SJCRH30 (cell line): ENCODE data around the gene IRF9. TPM values are rescaled to one million over a fixed set of nuclear protein-coding genes. Genes with fewer than 3 reads are reported as not detected.

ENCODE experiments used
- DNase-seq, 2 experiments: peaks; one replicate each; pipeline ENCODE4 v3.0.0-alpha.2; 2015 to 2020
- H3K27ac ChIP-seq: fragments of 250-450 bp; sonication (Bioruptor Pico); 2 replicates; pipeline ENCODE4 v1.5.1; 2020; ENCODE audit warnings: mild to moderate bottlenecking, moderate library complexity
- H3K27me3 ChIP-seq: fragments of 250-450 bp; sonication (Bioruptor Pico); 2 replicates; pipeline ENCODE4 v1.5.1; 2020; ENCODE audit warnings: mild to moderate bottlenecking, moderate library complexity
- H3K36me3 ChIP-seq: fragments of 250-450 bp; sonication (Bioruptor Pico); 2 replicates; pipeline ENCODE4 v1.5.1; 2020; ENCODE audit warnings: mild to moderate bottlenecking, moderate library complexity
- H3K4me1 ChIP-seq: fragments of 250-450 bp; sonication (Bioruptor Pico); 2 replicates; pipeline ENCODE4 v1.5.1; 2020; ENCODE audit warnings: mild to moderate bottlenecking, moderate library complexity
- H3K4me3 ChIP-seq: fragments of 250-450 bp; sonication (Bioruptor Pico); 2 replicates; pipeline ENCODE4 v1.5.1; 2020; ENCODE audit warnings: mild to moderate bottlenecking, moderate library complexity
- H3K9me3 ChIP-seq: fragments of 250-450 bp; sonication (Bioruptor Pico); replicated peaks from 2 replicates; pipeline ENCODE4 v1.5.1; 2020; ENCODE audit warnings: mild to moderate bottlenecking, moderate library complexity
- total RNA-seq: library from RNA; depleted of rRNA; stranded (reverse); fragments of >200 nt; shearing (Covaris generic); gene quantifications from 2 replicates; pipeline ENCODE4 v1.2.3, GENCODE V29; 2014

The IRF9 gene
- total RNA-seq, 1 experiment from 2014 or later, result 15.9 TPM

- H3K4me3 ChIP-seq, result no peak within 1 kb of the TSS
- no peaks in the 10 kb centered on the region for H3K4me1 ChIP-seq
- H3K36me3 ChIP-seq, result no peaks in the 10 kb centered on the region
- H3K27me3 ChIP-seq, result no peaks in the 10 kb centered on the region
- no peaks in the 10 kb centered on the region for H3K9me3 ChIP-seq
- no peak within 1 kb of the TSS for H3K27ac ChIP-seq
- no peak for DNase-seq
Measured at GRCh38 chr14:24171422-24172260, 10.6 kb downstream of the IRF9 start, which contains the start of gene REC8. TSS of gene REC8 (plus strand) at chr14:24172080. CDS start at chr14:24172553, 473 bp downstream.

GRCh38 chr14:24172261-24172860 is 11.3 kb downstream of the IRF9 start:
- no peak overlapping the region for H3K27ac ChIP-seq
- no peaks in the 10 kb centered on the region; the same call in 1 of the 2 replicates for H3K36me3 ChIP-seq
- DNase-seq, result no peak
- no peaks in the 10 kb centered on the region for H3K27me3 ChIP-seq
- H3K4me3 ChIP-seq, result no peak overlapping the region
- no peaks in the 10 kb centered on the region for H3K4me1 ChIP-seq
- H3K9me3 ChIP-seq, result no peaks in the 10 kb centered on the region

DNA sequence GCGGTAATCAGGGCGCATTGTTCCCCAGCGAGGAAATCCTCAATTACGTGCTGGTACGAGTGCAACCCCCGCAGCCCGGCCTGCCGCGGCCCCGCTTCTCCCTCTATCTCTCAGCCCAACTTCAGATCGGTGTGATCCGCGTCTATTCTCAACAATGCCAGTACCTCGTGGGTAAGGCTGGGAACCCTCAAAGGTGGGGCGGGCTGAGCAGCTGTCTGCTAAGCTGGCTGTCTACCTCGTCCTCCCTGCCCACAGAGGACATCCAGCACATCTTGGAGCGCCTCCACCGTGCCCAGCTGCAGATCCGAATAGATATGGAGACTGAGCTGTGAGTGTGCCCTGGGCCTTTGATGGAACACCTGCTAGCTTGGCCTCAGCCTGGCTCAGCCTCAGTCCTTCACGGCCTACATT is 11.8 kb downstream of the IRF9 start:
- Histone ChIP-seq H3K9me3 (no peaks in the 10 kb centered on the region), H3K4me1 (no peaks in the 10 kb centered on the region), H3K36me3 (no peaks in the 10 kb centered on the region; the same call in 1 of the 2 replicates), H3K4me3 (no peak overlapping the region), H3K27me3 (no peaks in the 10 kb centered on the region), H3K27ac (no peak overlapping the region)
- DNase-seq, result no peak

GRCh38 chr14:24176599-24176998 is 15.5 kb downstream of the IRF9 start:
- Histone ChIP-seq H3K9me3 (no peaks in the 10 kb centered on the region), H3K27ac (no peak overlapping the region), H3K4me1 (no peaks in the 10 kb centered on the region), H3K27me3 (no peaks in the 10 kb centered on the region), H3K36me3 (peaks cover 23% of the 10 kb centered on the region), H3K4me3 (no peak overlapping the region)
- no peak for DNase-seq

- Histone ChIP-seq H3K27me3 (no peaks in the 10 kb centered on the region), H3K36me3 (peaks cover 23% of the 10 kb centered on the region), H3K4me1 (no peaks in the 10 kb centered on the region), H3K27ac (no peak overlapping the region), H3K9me3 (no peaks in the 10 kb centered on the region), H3K4me3 (no peak overlapping the region)
- no peak for DNase-seq
Measured at GRCh38 chr14:24177041-24177825, 16.2 kb downstream of the IRF9 start.

DNA sequence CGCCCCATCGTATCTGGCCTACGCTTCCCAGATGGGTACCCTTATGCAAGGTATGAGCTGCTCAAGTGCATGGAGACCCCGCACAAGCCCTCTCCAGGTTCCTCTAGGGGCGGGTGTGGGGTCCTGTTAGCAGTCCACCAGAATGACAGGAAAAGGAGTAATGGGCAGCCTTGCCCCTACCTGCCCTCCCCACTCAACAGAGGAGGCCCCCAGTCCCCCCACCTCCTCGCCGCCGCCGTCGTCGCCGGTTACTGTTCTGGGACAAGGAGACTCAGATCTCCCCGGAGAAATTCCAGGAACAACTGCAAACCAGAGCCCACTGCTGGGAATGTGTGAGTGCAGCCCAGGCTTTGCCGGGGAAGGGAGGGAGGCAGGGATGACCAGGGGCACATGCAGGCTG is 16.8 kb downstream of the IRF9 start:
- H3K4me1 ChIP-seq, result no peaks in the 10 kb centered on the region
- DNase-seq, result no peak
- no peaks in the 10 kb centered on the region for H3K27me3 ChIP-seq
- peaks cover 24% of the 10 kb centered on the region for H3K36me3 ChIP-seq
- H3K9me3 ChIP-seq, result no peaks in the 10 kb centered on the region
- H3K27ac ChIP-seq, result no peak overlapping the region
- H3K4me3 ChIP-seq, result no peak overlapping the region

GRCh38 chr14:24178399-24179178 is 17.5 kb downstream of the IRF9 start:
- no peak for DNase-seq
- H3K27me3 ChIP-seq, result no peaks in the 10 kb centered on the region
- peaks cover 31% of the 10 kb centered on the region for H3K36me3 ChIP-seq
- no peaks in the 10 kb centered on the region for H3K4me1 ChIP-seq
- H3K4me3 ChIP-seq, result no peak overlapping the region
- H3K9me3 ChIP-seq, result no peaks in the 10 kb centered on the region
- H3K27ac ChIP-seq, result no peak overlapping the region

DNA sequence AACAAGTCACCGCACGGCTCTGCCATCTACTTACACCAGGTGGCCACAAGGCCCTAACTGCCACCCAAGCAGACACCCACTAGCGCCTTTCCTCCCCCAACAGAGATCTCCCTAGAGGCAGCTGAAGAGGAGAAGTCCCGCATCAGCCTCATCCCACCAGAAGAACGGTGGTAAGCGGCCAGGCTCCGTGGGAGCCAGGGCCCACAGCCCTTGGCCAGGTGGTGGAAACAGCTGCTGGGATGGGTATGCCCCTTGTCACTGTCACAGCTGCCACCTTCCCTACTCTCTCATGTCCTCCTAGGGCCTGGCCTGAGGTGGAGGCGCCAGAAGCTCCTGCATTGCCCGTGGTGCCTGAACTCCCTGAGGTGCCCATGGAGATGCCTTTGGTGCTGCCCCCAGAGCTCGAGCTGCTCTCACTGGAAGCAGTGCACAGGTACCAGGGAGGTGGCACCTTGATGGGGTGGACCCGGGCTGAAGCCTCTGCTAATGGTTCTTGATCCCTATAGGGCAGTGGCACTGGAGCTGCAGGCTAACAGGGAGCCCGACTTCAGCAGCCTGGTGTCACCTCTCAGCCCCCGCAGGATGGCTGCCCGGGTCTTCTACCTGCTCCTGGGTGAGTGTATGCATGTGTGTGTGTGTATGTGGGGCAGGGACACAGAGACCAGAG is 18.4 kb downstream of the IRF9 start:
- Histone ChIP-seq H3K27ac (no peak overlapping the region), H3K36me3 (peaks cover 36% of the 10 kb centered on the region), H3K4me1 (no peaks in the 10 kb centered on the region), H3K9me3 (no peaks in the 10 kb centered on the region), H3K4me3 (no peak overlapping the region), H3K27me3 (no peaks in the 10 kb centered on the region)
- no peak for DNase-seq

DNA sequence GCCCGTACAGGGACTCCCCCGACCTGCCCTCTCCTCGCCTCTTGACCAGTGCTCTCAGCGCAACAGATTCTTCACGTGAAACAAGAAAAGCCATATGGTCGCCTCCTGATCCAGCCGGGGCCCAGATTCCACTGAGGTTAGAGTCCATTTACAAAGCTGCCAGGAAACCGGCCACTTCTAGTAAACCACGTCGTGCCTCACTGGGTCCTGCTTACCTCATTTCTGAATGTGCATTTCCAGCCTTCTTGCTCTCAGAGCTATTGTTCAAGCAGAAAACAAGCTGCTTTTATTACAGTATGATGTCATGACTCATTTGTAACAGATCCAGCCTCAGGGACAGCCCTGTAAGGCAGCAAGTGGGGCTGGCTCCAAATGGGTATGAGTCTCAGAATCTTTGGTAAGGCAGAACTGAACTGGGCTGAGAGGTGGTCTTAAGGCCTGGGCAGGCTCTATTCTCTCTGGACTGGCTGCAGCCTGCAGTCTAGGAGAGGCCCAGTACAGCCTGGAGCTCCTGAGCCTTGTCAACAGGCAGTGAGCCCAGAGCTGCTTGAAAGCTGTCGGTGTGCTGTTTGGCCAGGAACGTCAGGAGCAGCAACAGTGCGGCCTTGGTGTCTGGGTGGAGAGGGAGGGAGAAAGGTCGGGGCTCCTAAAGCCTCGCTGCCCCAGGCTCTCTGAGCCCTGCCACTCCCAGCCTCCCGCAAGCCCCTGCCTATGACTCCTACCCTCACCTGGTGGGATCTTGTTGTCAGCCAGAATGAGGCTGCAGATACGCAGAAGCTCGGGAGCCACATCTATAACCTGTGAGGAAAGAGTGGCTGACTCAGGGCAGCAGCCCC is 19.1 kb downstream of the IRF9 start:
- H3K27ac ChIP-seq, result no peak overlapping the region
- H3K9me3 ChIP-seq, result no peaks in the 10 kb centered on the region
- H3K4me1 ChIP-seq, result no peaks in the 10 kb centered on the region
- no peak overlapping the region for H3K4me3 ChIP-seq
- no peak for DNase-seq
- no peaks in the 10 kb centered on the region for H3K27me3 ChIP-seq
- H3K36me3 ChIP-seq, result peaks cover 44% of the 10 kb centered on the region

- Histone ChIP-seq H3K4me1 (no peaks in the 10 kb centered on the region), H3K36me3 (peaks cover 52% of the 10 kb centered on the region)
Measured at GRCh38 chr14:24181371-24182077, 20.5 kb downstream of the IRF9 start.

DNA sequence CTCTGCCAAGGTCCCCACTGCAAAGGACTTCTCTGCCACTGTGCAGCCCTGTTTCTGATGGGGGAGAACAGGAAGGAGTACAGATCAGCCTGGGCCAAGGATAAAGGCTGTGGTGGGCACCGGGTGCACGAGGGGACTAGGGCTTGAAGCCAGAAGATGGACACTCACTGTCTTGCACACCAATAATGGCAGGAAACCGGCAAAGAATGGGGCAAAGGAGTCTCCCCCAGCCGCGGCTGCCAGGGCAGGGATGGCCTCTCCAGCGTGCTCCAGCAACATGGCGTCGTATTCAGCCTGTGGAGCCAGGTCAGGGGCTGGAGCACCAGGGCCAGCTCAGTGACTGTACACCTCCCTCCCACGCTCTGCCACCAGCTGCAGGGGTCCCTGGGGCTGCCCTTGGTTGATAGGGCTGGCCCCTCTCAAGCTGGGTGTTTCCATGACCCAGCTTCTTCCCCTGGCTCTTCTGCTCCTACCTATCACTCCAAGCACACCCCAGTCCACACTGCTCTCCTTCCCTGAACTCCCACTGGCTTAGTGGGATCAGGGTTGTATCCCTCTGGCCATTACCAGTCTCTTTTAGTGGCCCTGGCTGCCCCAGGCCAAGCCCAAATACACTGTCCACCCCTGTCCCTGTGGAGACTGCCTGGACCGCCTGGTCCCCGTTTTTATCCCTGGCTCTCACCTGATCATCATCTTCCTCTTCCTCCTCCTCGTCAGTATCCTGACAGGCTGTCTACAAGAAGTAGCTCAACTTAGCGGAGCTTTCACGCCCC is 21.2 kb downstream of the IRF9 start:
- Histone ChIP-seq H3K9me3 (no peaks in the 10 kb centered on the region), H3K36me3 (peaks cover 55% of the 10 kb centered on the region), H3K4me3 (no peak overlapping the region), H3K27me3 (no peaks in the 10 kb centered on the region), H3K27ac (no peak overlapping the region), H3K4me1 (no peaks in the 10 kb centered on the region)
- no peak for DNase-seq

More at GRCh38 chr14:24181371-24182077, 20.5 kb downstream of the IRF9 start:
- Histone ChIP-seq H3K4me3 (no peak overlapping the region), H3K27me3 (no peaks in the 10 kb centered on the region), H3K27ac (no peak overlapping the region), H3K9me3 (no peaks in the 10 kb centered on the region)
- DNase-seq, result no peak

DNA sequence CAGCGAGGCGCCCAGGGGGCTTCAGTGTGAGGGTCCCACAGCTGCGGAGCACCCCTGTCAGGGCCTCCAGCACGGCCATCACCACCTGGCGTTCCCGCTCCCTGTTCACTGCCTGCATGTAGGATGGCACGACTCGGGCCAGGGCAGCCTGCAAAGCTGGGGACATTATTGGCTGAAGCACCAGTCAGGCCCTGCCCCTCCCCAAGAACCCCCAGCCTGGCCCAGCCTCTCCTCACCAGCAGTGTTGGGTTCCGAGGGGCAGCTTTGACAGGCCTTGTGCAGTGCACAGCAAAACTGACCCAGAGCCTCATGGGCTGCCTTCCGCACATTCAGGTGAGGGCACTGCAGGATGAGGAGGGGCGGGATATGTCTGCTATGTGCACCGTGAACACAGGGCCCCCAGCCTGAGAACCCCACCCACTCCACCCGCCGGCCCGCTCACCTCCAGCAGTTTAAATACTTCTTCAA is 22.0 kb downstream of the IRF9 start:
- H3K4me1 ChIP-seq, result 0 out of 2 replicates have a peak, but pooled peaks cover 5% of the 10 kb centered on the region
- H3K9me3 ChIP-seq, result no peaks in the 10 kb centered on the region
- no peak for DNase-seq
- no peaks in the 10 kb centered on the region for H3K27me3 ChIP-seq
- H3K27ac ChIP-seq, result no peak overlapping the region
- peaks cover 55% of the 10 kb centered on the region for H3K36me3 ChIP-seq
- no peak overlapping the region for H3K4me3 ChIP-seq
